ENCODE results near the gene PLD6.

DNA sequence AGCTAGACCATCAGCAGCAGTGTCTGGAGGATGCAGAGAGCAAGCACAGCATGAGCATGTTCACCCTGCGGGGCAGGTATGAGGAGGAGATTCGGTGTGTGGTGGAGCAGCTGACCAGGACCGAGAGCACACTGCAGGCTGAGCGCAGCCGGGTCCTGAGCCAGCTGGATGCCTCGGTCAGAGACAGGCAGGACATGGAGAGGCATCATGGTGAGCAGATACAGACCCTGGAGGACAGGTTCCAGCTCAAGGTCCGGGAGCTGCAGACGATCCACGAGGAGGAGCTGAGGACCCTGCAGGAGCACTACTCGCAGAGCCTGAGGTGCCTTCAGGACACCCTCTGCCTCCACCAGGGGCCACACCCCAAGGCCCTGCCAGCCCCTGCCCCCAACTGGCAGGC is 38.8 kb downstream of the PLD6 start:
- TF ChIP-seq POLR2AphosphoS5 (IDR thresholded peaks at IDR 0.05; ENCODE audit: low read depth, low read length) (no peak), POLR2A (IDR thresholded peaks at IDR 0.05; ENCODE audit: low read depth, low read length) (no peak), POU2F2 (IDR thresholded peaks at IDR 0.05; ENCODE audit: low read depth, low read length) (no peak)
